ENCODE data around the gene STON2. TPM values are rescaled to one million over a fixed set of nuclear protein-coding genes. Genes with fewer than 3 reads are reported as not detected.

STON2 gene
- total RNA-seq, 1 experiment from 2014 or later = 23.5 TPM

GRCh38 chr14:81319946-81320345, 80.2 kb downstream of the STON2 start:
- intact Hi-C loops (cut with micrococcal nuclease) = loop anchor here (5.0 kb wide), 1 partner anchor 117 kb away; no protein-coding TSS in a partner anchor
- Mint-ChIP-seq H3K4me1 (ENCODE audit: insufficient read depth, unreplicated experiment) (peaks cover 28% of the 10 kb centered on the region), H3K27ac (ENCODE audit: low read depth, unreplicated experiment) (no peak overlapping the region), H3K27me3 (ENCODE audit: insufficient read depth, unreplicated experiment) (no peaks in the 10 kb centered on the region), H3K4me3 (ENCODE audit: unreplicated experiment) (no peak overlapping the region), H3K9me3 (ENCODE audit: unreplicated experiment) (no peaks in the 10 kb centered on the region), H3K36me3 (ENCODE audit: insufficient read depth, unreplicated experiment) (peaks cover 10% of the 10 kb centered on the region)
- POLR2A ChIA-PET = interaction anchor here (0.5 to 2.0 kb wide), 3 partner anchors 76 to 116 kb away, joined by 3 to 6 read pairs (median 5); no protein-coding TSS in a partner anchor
- TF ChIP-seq CTCF (IDR thresholded peaks at IDR 0.05; ENCODE audit: unreplicated experiment) = no peak
- no peak for DNase-seq (ENCODE audit: unreplicated experiment)
- CTCF ChIA-PET = interaction anchor here (0.6 kb wide), 1 partner anchor 9 kb away, joined by 3 read pairs; no protein-coding TSS in a partner anchor
- BruUV-seq (replicated peaks) = no TSS peak

GRCh38 chr14:81319314-81319713, 80.8 kb downstream of the STON2 start:
- no peak for DNase-seq (ENCODE audit: unreplicated experiment)
- TF ChIP-seq CTCF (IDR thresholded peaks at IDR 0.05; ENCODE audit: unreplicated experiment) = no peak
- POLR2A ChIA-PET = interaction anchor here (0.5 to 1.3 kb wide), 2 partner anchors 26 to 101 kb away, joined by 3 to 4 read pairs; no protein-coding TSS in a partner anchor
- H3K4me1 Mint-ChIP-seq (ENCODE audit: insufficient read depth, unreplicated experiment) = peaks cover 28% of the 10 kb centered on the region
- no peaks in the 10 kb centered on the region for H3K27me3 Mint-ChIP-seq (ENCODE audit: insufficient read depth, unreplicated experiment)
- CTCF ChIA-PET = interaction anchor here (0.6 kb wide), 1 partner anchor 10 kb away, joined by 3 read pairs; no protein-coding TSS in a partner anchor
- BruUV-seq (replicated peaks) = no TSS peak
- no peak overlapping the region for H3K27ac Mint-ChIP-seq (ENCODE audit: low read depth, unreplicated experiment)
- intact Hi-C loops (cut with micrococcal nuclease) = no loop called here
- no peak overlapping the region for H3K4me3 Mint-ChIP-seq (ENCODE audit: unreplicated experiment)
- no peaks in the 10 kb centered on the region for H3K9me3 Mint-ChIP-seq (ENCODE audit: unreplicated experiment)
- peaks cover 10% of the 10 kb centered on the region for H3K36me3 Mint-ChIP-seq (ENCODE audit: insufficient read depth, unreplicated experiment)

GRCh38 chr14:81315341-81315740, 84.8 kb downstream of the STON2 start:
- TF ChIP-seq CTCF (IDR thresholded peaks at IDR 0.05; ENCODE audit: unreplicated experiment) = no peak
- POLR2A ChIA-PET = interaction anchor here (1.0 to 1.7 kb wide), 2 partner anchors 14 to 86 kb away, joined by 4 read pairs; no protein-coding TSS in a partner anchor
- intact Hi-C loops (cut with micrococcal nuclease) = no loop called here
- Mint-ChIP-seq H3K4me1 (ENCODE audit: insufficient read depth, unreplicated experiment) (peaks cover 33% of the 10 kb centered on the region), H3K27ac (ENCODE audit: low read depth, unreplicated experiment) (peak overlapping the region; percentile 31), H3K27me3 (ENCODE audit: insufficient read depth, unreplicated experiment) (no peaks in the 10 kb centered on the region), H3K36me3 (ENCODE audit: insufficient read depth, unreplicated experiment) (peaks cover 10% of the 10 kb centered on the region), H3K4me3 (ENCODE audit: unreplicated experiment) (no peak overlapping the region), H3K9me3 (ENCODE audit: unreplicated experiment) (no peaks in the 10 kb centered on the region)
- DNase-seq (ENCODE audit: unreplicated experiment) = no peak
- CTCF ChIA-PET = interaction anchor here (1.9 kb wide), 1 partner anchor 46 kb away, joined by 12 read pairs; no protein-coding TSS in a partner anchor
- BruUV-seq (replicated peaks) = no TSS peak

GRCh38 chr14:81314443-81315175, 85.5 kb downstream of the STON2 start:
- peak overlapping the region; percentile 31 for H3K27ac Mint-ChIP-seq (ENCODE audit: low read depth, unreplicated experiment)
- H3K4me3 Mint-ChIP-seq (ENCODE audit: unreplicated experiment) = no peak overlapping the region
- no peaks in the 10 kb centered on the region for H3K9me3 Mint-ChIP-seq (ENCODE audit: unreplicated experiment)
- peaks cover 33% of the 10 kb centered on the region for H3K4me1 Mint-ChIP-seq (ENCODE audit: insufficient read depth, unreplicated experiment)
- no peak for DNase-seq (ENCODE audit: unreplicated experiment)
- no peak for TF ChIP-seq CTCF (IDR thresholded peaks at IDR 0.05; ENCODE audit: unreplicated experiment)
- ChIA-PET CTCF (interaction anchor here (0.6 to 1.9 kb wide), 5 partner anchors 9 to 151 kb away, joined by 3 to 12 read pairs (median 3); no protein-coding TSS in a partner anchor), POLR2A (interaction anchor here (0.6 to 1.7 kb wide), 10 partner anchors 8 to 92 kb away, joined by 3 to 7 read pairs (median 4); partner anchors contain the start of gene STON2)
- intact Hi-C loops (cut with micrococcal nuclease) = no loop called here
- H3K36me3 Mint-ChIP-seq (ENCODE audit: insufficient read depth, unreplicated experiment) = peaks cover 5% of the 10 kb centered on the region
- no TSS peak for BruUV-seq (replicated peaks)
- no peaks in the 10 kb centered on the region for H3K27me3 Mint-ChIP-seq (ENCODE audit: insufficient read depth, unreplicated experiment)
